HG03066 (cell line): ENCODE measurements around the gene ZNF672.

Source experiments
- ATAC-seq: cut with Tn5 transposase; IDR thresholded peaks from one replicate; pipeline ENCODE4 v1.9.1; 2021; ENCODE audit warnings: low read depth; ENCODE audit not compliant: unreplicated experiment

Gene ZNF672

DNA sequence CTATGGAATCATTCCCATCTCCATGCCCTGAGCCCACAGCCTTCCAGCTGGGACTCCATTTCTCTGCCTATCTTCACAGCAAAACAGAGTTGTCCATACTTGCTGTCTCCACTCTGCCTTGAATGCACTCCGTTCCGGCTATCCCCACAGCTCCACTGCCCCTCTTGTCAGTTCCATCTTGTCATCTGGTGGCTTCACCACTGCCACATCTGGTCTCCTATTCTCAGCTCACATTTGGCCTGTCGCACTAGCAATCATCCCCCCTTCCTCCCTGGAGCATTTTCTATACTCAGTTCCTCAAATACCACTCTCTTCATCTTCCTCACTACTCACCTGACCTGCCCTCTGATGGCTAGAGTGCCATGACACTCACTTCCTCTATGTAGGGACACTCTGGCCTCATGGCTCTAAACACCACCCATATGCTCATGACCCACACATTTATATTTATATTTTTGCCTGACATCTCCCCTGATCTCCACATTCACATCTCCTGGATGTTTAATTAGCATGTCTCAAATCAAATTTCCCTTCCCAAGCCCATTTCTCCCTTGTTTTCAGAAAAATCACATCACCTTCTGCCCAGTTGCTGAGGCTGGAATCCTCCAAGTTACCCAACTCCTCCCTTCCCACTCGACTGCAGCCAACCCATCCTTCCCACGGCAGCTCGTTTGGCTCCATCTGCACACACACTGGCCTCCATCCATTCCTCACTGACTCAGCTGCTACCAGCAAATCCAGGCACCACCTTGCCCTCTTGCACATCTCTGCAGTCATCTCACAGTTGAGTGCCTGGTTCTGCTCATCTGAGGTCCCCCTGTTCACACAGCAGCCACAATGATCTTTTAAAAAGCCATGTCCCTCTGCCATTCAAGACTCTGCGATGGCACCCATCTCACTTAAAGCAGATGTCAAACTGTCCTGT, 14.7 kb downstream of the ZNF672 start:
- ATAC-seq = no peak

DNA sequence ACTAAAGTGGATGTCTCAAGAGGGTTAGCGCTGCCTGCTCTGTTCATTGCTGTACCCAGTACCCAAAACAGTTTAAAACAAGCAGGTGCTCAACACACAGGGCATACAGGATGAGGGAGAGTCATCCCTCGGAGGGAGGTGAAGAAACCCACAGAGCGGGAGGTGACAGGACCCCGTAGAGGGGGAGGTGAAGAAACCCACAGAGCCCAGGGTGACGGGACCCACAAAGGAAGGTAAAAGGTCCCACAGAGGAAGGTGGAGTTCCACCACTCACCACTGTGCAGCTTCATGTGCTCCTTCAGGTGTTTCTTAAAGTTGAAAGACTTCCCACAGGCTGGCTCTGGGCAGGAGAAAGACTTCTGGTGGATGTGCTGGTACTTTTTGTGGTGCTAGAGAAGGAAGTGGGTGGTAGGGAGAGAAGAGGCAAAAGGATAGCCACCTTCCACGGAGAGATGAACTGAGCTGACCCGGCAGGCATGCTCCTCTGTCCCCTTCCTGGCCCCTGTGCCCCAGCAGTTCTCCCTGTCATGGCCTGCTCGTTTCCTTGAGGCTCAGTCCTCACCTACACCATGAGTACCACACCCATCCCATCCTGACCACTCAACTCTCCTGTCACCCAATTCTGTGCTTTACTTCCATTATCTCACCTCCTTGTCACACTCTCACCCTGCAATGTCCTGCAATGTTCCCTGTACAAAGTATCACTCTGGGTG, 15.8 kb downstream of the ZNF672 start:
- ATAC-seq = no peak

DNA sequence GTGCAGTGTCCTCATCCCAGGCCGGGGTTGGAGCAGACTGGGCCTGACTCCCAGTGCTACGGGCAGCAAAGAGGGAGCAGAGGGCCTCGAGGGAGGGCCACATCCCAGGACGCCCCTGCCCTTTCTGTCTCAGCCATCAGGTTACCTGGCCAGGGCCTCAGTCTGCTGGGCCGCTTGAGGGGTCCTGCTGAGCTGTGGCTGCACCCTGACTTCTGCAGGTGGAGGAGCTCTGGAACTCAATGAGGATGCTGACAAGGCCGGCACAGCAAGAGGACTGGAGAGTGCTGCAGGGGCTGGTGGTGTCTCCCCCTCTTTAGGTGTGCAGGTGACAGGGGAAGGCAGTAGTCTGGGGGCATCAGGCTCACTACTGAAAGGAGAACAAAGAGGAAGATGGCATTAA, 17.6 kb downstream of the ZNF672 start:
- no peak for ATAC-seq

DNA sequence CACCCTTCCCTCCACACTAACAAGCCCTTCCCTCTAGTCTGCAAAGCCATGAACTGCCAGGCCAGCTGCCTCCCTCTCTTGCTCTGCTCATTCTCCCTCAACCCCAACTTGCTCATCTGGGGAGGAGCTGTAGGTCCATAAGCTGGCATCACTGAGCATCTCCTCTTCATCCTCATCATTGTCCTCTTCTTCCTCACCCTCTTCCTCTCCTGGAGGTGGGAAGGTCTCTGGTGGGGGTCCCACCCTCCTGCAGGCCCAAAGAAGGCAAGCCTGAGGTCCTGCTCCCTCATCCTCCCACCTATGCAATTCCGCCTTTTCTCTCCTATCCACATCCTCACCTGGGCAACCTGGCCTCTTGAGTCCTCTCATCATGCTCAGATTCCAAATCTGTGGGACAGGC, 18.2 kb downstream of the ZNF672 start:
- ATAC-seq = no peak

DNA sequence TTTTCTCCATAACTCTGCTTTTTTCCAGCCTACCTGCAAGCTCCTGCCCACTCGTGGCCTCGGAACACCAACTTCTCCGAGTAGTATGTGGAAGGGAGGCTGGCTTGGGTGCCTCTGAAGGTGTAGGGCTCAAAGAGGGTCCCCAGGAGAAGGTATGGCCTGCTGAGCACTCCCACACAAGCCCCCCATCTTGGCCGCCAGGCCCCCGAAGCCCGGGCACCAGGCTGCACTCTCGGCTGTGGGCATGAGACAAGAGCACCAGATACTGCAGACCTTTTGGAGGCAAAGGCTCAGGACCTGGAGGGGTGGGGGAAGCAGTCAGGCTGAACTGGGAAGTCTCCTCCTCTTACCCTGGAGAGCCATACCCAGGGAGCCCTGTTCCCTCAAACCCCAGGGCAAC, 19.2 kb downstream of the ZNF672 start:
- ATAC-seq = no peak

GRCh38 chr1:248857749-248858095, 19.7 kb downstream of the ZNF672 start:
- ATAC-seq = peak; percentile 0

DNA sequence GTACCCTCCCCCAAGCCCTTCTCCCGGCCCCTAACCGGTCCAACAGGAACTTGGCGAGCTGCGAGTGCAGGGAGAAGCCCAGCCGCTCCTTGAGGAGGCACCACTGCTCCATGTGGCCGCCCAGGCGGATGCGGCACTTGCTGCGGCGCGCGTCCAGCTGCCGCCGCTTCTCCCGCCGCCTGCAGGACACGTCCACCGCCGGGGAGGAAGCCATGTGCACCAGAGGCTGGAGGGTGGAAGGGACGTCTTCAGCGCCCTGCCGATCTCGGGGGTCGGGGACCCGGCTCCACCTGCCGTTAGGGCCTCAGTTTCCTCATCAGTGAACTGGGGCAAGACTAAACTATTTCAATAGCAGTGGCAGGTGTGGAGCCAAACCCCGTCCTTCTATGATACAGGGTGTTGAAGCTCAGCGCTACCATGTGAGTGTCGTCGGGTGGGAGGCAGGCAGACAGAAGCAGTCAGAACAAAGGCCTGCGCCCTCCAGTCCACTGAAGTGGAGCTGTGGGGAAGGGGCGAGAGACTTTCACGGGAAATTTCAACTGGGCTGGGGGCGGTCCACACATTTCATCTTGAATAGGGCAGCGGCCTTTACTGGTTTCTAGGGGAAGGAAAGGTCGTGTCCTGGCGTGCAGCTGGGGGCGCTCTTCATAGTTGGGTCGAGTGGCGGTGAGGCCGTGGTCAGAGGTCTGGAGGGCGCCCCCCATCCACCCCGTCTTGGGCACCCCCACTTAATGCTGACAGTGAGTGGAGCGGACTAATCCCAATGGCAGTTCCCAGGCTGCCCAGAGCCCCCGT, 20.3 kb downstream of the ZNF672 start:
- peak; percentile 43 for ATAC-seq

DNA sequence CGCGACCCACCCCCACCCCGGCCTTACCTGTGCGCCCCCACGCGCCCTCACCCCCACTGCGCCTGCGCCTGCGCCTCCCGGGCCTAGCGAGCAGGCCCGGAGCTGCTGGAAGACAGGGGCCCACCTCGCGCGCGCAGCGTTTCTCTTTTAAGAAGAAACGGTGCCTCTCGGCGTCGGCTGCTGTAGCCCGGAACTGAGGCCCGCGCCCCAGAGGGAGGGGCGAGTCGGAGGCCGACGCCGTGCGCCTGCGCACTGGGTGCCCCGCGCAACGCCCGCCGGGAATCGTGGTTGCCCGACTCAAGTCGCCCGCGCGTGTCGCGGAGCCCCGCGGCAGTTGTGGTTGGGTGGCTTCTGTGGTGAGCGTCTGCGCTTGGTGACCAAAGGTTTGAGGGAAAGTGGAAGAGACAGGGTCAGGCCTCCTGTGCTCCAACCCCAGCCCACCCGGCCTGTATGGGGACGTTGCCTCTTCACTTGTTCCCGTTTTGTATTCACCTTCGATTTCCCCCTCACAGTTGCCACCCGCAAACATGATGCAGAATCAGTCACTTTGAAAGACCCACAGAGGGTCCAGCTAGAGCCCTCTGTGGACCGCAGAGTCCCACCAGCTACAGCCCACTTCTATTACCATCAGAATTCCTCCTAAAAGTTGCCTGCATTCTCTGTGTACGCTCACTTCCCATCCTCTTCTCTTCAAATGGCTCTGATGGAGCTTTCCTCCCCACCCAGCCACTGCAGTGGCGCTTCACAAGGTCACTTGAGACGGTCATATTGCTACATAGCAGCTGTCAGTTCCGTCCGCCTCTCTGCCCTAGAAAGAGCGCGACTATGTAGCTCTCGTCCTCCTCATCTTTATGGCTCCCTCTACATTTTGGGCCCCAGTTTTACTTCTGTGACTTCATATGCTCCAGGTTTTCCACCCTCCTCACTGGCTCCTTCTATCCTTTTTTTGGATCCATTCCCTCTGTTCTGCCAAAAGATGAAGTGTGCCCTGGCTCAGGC, 21.2 kb downstream of the ZNF672 start, which contains the start of gene ZNF692:
TSS of gene ZNF692 (minus strand) at position 195 of the 999 bp plus-strand sequence. CDS start 776 bp downstream, outside the sequence.
- peak; percentile 76 for ATAC-seq

DNA sequence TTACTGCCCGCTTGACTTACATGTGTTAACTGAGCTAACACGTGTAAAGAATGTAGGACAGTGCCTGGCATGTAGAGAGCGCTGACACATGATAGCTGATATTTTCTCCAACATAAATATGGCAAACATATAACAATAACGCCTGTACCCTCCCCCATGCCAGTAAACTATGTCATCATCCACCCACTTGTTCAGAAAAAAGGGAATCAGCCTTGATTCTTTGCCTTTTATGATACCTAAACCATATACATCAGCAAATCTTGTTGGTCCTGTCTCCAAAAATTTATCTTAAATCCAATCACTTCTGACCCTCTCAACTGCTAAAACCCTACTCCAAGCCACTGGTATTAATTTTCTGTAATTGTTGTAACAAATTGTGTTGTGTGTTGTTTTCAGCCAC, 22.0 kb downstream of the ZNF672 start:
- ATAC-seq = no peak

- ATAC-seq = no peak
These were observed 23.6 kb downstream of the ZNF672 start for GRCh38 chr1:248861616-248862015.

DNA sequence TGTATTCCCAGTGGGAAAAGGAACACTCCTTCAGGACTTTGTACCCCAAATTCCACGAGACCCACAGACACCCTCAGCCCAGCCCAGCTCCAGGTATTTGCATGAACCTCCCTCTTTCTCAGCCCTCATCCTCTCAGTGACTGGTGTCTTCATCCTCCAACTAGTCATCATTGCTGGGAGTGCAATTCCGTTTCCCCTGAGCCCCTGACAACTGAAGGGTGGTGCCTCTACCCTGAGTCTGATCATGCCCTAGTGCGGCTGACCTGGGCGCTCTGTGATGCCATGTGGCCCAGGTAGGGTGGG, 24.6 kb downstream of the ZNF672 start:
- ATAC-seq = peak; percentile 10

GRCh38 chr1:248862998-248863881, 25.2 kb downstream of the ZNF672 start:
- ATAC-seq = peak; percentile 63

DNA sequence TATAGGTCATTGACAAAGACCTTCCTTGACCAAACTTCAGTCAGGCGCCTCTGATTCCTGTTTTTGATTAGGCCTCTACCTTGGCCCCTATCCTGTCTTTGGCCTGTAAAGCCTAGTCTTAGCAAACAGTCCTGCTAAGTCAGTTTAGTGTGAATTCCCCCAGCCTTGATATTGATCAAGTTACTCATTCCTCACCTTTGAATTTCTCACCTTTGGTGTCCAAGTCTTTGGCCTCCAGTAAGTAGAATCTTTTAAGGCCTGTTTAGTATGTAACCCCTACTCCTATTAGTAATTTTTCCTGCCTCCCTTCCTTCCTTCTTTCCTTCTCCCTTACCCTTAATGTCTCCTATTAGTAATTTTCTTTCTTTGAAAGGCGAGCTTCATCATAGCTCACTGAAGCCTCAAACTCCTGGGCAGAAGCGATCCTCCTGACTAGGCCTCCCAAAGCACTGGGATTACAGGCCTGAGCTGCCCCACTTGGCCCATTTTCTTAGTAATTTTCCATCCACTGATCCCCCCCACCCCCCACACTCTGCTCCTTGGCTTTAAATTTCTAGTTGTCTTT, 33.9 kb downstream of the ZNF672 start:
- no peak for ATAC-seq

DNA sequence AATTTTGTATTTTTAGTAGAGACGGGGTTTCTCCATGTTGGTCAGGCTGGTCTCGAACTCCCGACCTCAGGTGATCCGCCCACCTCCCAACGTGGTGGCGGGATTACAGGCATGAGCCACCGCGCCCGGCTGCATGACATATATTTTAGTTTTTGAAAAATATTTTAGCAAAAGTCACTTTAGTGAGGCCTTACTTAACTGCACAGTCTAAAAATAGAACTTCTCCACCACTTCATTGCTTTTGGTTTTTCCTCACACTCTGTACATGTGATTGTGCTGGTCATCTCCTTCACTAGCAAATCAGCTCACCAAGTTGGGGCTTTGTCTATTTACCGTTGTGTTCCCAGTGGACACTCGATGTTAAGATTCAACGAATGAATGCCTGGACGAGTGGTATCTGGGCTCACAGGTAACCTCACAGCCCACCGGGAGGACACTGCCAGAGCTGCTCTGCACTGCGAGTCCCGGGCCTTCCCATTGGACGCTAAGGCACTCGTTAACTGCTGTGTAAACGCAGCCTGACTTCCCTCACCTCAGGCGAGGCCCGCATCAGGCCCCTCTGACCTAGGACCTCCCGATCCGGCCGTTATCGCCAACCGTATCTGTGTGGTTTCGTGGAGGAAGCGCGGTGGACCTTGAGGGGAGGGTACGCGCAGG, 34.9 kb downstream of the ZNF672 start:
- peak; percentile 44 for ATAC-seq

DNA sequence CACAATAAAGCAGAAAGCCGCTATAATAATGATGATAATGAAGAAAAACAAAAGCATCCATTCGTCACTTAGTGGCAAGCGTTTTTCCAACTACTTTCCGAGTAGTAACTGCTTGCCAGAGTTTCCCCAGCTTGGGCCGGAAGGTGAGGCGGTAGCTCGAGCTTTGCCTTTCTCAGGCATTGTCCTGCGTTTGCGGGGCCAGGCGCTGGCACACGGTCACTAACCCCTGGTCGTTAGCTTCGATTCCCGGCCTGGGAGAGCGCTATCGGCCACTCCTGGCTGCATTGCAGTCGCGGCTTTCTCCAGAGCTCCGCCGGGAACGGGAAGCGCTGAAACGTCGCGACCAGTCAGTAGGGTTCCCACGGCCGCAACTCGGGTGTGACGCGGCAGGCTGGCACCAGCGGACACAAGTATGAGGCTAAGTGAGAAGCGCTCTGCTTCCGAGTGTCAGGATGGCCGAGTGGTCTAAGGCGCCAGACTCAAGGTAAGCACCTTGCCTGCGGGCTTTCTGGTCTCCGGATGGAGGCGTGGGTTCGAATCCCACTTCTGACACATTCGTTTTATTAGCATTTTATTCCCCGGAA, 35.5 kb downstream of the ZNF672 start:
- ATAC-seq = peak; percentile 79

DNA sequence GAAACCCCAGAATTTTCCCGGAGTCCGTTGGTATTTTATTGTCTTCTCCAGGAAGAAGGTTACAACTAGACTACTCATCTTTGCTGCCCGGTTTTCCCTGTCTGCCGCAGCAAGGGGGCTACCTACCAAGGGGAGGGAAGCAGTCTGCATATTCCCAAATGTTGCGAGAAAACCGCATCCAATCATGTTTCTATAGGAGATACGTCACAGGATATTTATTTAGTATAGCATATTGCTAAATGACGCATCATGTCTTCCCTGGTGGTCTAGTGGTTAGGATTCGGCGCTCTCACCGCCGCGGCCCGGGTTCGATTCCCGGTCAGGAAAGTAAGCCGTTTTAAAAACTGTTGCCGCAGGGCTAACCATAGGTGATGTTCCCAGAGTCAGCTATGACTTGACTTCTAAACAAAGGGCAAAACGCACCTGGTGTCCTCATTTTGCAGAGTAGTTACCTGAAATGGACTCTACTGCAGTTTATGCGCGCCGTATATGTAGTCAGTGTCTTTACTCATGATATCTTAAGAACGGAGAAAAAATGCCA, 36.0 kb downstream of the ZNF672 start:
- peak; percentile 59 for ATAC-seq

DNA sequence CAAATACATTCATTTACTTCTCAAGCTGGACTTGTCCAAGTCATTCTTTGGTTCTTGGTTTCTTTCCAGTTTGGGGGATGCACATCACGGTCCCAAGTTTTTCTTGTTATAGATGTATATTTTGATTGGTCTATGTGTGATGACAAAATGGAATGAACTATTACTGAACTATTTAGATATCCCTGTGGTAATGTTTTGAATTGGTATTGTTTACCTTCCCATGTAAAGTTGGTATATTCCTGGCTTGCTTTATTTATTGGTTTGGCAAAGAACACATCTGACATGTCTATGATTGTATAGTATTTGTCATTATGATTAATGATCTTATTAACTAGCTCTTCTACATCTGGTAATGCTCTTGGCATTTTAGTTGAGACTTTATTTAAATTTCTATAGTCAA, 43.2 kb downstream of the ZNF672 start:
- ATAC-seq = no peak
